Stomach (tissue), 4 donors: ENCODE results near the gene TANC1.

ENCODE experiments used
- EP300 ChIP-seq: sonication (generic); formaldehyde crosslinking; IDR thresholded peaks from one replicate; pipeline ENCODE4 v1.6.1; 2017; ENCODE audit warnings: antibody characterized with exemption
- POLR2A ChIP-seq, 4 donors: fragments of 450-650 bp; IDR thresholded peaks; one replicate each; pipeline ENCODE4 v1.6.1; 2016; ENCODE audit warnings: antibody characterized with exemption in 4 of 4, control low read depth in 2 of 4, mild to moderate bottlenecking in 1 of 4, moderate library complexity in 1 of 4
- POLR2AphosphoS5 ChIP-seq, 3 donors: sonication (generic); formaldehyde crosslinking; IDR thresholded peaks; one replicate each; pipeline ENCODE4 v1.6.1; 2016; ENCODE audit warnings: antibody characterized with exemption in 3 of 3
- TF ChIP-seq, protein P1 (sequence below), 7 experiments: fragments of 450-650 bp in 4 of 7; fragments of 200-600 bp in 3 of 7; sonication (generic) in 3 of 7; IDR thresholded peaks; one replicate each; pipeline ENCODE4 v1.5.1; 2016 to 2019; ENCODE audit warnings: antibody characterized with exemption in 7 of 7, control low read depth in 2 of 7, mild to moderate bottlenecking in 1 of 7

DNA sequence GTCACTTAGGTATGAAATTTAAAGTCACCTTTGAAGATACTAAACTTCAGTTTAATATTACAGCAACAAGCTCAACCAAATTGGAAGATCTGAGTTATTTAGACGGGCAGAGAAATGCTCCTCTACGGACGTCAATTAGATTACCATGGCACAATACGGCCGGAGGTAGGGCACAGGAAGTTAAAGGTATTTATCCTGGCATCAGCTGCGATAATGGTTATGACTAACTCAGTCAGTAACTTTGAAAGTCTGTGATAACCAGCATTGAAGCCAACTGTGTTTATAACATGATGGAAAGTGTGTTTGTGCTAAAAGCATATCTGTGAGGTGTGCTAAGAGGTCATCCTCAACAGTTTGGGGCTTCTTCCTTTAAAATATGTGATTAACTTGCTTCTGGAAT is 200.7 kb downstream of the TANC1 start:
- TF ChIP-seq, protein P1, sequence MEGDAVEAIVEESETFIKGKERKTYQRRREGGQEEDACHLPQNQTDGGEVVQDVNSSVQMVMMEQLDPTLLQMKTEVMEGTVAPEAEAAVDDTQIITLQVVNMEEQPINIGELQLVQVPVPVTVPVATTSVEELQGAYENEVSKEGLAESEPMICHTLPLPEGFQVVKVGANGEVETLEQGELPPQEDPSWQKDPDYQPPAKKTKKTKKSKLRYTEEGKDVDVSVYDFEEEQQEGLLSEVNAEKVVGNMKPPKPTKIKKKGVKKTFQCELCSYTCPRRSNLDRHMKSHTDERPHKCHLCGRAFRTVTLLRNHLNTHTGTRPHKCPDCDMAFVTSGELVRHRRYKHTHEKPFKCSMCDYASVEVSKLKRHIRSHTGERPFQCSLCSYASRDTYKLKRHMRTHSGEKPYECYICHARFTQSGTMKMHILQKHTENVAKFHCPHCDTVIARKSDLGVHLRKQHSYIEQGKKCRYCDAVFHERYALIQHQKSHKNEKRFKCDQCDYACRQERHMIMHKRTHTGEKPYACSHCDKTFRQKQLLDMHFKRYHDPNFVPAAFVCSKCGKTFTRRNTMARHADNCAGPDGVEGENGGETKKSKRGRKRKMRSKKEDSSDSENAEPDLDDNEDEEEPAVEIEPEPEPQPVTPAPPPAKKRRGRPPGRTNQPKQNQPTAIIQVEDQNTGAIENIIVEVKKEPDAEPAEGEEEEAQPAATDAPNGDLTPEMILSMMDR (IDR thresholded peaks at IDR 0.05), result no peak
- TF ChIP-seq POLR2AphosphoS5 (IDR thresholded peaks at IDR 0.05) (peak in 1 of 3 donors; percentile 42), POLR2A (IDR thresholded peaks at IDR 0.05) (no peak), EP300 (no peak)
